Effector memory CD8-positive, alpha-beta T cell (primary cell): ENCODE measurements around the gene PRDM10.
A peak's percentile ranks its signal among the peaks of the same experiment; 100 is the strongest.

ENCODE experiments used
- ATAC-seq: fragments of 150-1000 bp; cut with Tn5 transposase; replicated peaks from 2 replicates; pipeline ENCODE4 v1.10.0; 2021; ENCODE audit warnings: mild to moderate bottlenecking, moderate library complexity
- DNase-seq, 3 experiments: peaks; one replicate each; pipeline ENCODE4 v3.0.0; 2021
- H3K27ac Mint-ChIP-seq, 2 donors: one replicate each; pipeline ENCODE4 v1.8.0; 2022; ENCODE audit warnings: mild to moderate bottlenecking in 2 of 2, mixed read lengths in 2 of 2, moderate library complexity in 2 of 2
- H3K27me3 Mint-ChIP-seq, 2 donors: one replicate each; pipeline ENCODE4 v1.8.0; 2022; ENCODE audit warnings: mixed read lengths in 2 of 2
- H3K36me3 Mint-ChIP-seq: one replicate; pipeline ENCODE4 v1.8.0; 2022; ENCODE audit warnings: mild to moderate bottlenecking, moderate library complexity, mixed read lengths; ENCODE audit not compliant: insufficient read depth
- H3K4me1 Mint-ChIP-seq, 2 donors: one replicate each; pipeline ENCODE4 v1.8.0; 2022; ENCODE audit warnings: low read depth in 2 of 2, mixed read lengths in 2 of 2
- H3K4me3 Mint-ChIP-seq, 2 donors: one replicate each; pipeline ENCODE4 v1.8.0; 2022; ENCODE audit warnings: mild to moderate bottlenecking in 2 of 2, mixed read lengths in 2 of 2, moderate library complexity in 2 of 2
- H3K9me3 Mint-ChIP-seq, 2 donors: one replicate each; pipeline ENCODE4 v1.8.0; 2022; ENCODE audit warnings: mixed read lengths in 2 of 2

The PRDM10 gene

DNA sequence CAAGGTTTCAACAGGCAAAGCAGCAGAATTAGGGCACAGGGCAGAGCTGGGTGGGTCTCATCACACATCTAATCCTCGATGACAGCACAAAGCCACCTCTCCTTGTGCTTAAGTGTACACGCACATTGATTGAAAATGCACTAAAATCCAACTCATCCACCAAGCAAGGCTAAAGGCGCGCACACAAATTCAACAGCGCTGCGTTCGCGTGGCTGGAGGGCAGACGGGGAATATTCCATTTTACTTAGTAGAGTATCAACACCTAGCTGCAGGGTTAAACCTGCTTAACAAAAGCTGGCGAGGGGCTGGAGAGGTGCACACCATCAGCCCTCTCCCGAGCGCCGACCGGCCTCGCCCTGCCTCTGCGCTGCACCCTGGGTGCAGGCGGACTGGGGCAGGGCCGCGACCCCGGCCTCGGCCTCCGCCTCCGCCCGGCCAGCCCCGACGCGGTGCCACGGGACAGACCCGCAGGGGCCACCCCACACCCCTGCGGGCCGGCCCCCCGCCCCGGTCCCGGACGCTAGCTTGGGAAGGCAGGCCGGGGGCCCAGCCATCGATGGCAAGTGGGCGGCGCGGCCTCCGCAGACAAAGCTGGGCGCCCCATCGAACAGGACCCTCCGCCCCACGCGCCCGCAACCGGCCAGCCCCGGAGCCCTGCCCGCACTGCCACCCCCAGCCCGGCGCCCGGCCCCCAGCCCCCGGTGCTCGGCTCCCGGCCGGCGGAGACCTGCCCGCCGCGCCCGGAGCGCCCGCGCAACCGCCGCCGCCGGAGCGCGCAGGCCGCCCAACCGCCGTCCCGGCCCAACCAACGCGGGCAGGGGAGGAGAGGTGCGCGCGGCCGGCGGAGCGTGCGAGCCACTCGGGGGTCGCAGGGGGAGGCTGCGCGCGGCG is 929 bp downstream of the PRDM10 start:
- H3K4me1 Mint-ChIP-seq, result peaks cover 16 to 30% of the 10 kb centered on the region in 2 donors
- peak overlapping the region; percentile 100 for H3K27ac Mint-ChIP-seq
- peaks cover 29% of the 10 kb centered on the region for H3K36me3 Mint-ChIP-seq
- ATAC-seq (peak; percentile 34), DNase-seq (peak in 2 of 3 experiments; percentile 15 to 34)
- H3K27me3 Mint-ChIP-seq, result no peaks in the 10 kb centered on the region
- no peaks in the 10 kb centered on the region for H3K9me3 Mint-ChIP-seq
- H3K4me3 Mint-ChIP-seq, result peak overlapping the region; percentile 92 to 96

DNA sequence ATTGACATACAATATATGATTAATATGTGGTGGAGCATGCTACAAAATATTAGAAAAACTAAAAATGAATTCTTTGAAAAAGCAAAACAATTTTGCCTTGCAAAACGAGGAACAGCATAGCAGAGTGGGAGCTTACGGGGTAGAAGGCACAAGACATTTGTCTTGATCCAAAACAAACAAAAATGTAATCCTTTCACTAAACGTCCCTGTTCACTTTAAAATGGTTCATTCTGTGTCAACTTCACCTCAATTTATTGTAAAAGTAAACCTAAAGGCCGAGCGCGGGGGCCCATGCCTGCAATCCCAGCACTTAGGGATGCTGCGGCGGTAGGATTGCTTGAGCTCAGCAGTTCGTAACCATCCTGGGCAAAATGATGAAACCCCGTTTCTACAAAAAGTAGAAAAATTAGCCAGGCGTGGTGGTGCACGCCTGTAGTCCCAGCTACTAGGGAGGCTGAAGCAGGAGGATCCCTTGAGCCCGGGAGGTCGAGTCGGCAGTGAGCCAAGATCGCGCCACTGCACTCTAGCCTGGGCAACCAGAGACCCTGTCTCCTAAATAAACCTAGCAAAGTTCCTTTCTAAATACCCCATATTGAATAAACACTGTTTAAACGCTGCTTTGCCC is 2.0 kb downstream of the PRDM10 start:
- Mint-ChIP-seq H3K27ac (peak overlapping the region; percentile 95 to 97), H3K4me1 (peaks cover 20 to 31% of the 10 kb centered on the region in 2 donors), H3K27me3 (no peaks in the 10 kb centered on the region), H3K4me3 (peak overlapping the region; percentile 89 to 92), H3K9me3 (no peaks in the 10 kb centered on the region), H3K36me3 (peaks cover 29% of the 10 kb centered on the region)
- ATAC-seq (no peak), DNase-seq (no peak)

DNA sequence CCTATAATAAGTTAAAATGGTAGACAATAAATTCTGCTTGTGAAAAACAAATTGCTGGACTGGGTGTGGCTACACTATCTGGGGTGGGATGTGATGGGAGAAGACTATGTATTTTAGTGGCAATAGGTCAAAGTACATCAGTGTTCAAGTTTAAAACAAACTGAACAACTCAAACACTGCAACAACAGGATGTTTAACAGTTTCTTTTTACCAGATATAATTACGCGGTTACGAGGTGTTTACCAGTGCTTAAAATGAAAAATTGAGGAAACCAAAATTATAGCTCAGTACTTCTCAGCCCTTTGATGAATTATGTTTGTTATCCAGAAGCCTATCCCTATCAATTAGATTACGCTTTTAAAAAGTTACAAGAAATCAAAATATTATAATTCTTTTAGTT is 3.2 kb downstream of the PRDM10 start:
- no peak for ATAC-seq
- H3K27ac Mint-ChIP-seq, result peak overlapping the region in 1 of 2 donors; percentile 25

DNA sequence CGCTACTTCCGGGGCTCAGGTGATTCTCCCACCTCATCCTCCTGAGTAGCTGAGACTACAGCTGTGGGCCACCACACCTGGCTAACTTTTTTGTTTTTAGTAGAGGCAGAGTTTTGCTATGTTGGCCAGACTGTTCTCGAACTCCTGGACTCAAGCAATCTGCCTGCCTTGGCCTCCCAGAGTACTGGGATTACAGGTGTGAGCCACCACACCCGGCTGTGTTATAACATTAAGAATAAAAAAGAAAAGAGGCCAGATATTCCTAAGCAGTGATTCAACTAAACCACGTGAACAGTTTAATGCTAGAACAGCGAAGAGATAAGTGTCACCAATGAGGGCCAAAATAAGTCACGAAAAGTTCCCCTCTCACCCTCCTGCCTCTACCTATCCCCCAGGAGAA is 3.7 kb downstream of the PRDM10 start:
- Mint-ChIP-seq H3K4me1 (peaks cover 20 to 33% of the 10 kb centered on the region in 2 donors), H3K9me3 (no peaks in the 10 kb centered on the region), H3K27ac (peak overlapping the region; percentile 25 to 65), H3K36me3 (peaks cover 30% of the 10 kb centered on the region), H3K4me3 (no peak overlapping the region), H3K27me3 (no peaks in the 10 kb centered on the region)
- ATAC-seq (no peak), DNase-seq (no peak)

More for the DNA sequence above, 3.2 kb downstream of the PRDM10 start:
- Mint-ChIP-seq H3K27me3 (no peaks in the 10 kb centered on the region), H3K9me3 (no peaks in the 10 kb centered on the region), H3K36me3 (peaks cover 33% of the 10 kb centered on the region), H3K4me1 (peaks cover 20 to 34% of the 10 kb centered on the region in 2 donors), H3K4me3 (peak overlapping the region in 1 of 2 donors; percentile 34)
- DNase-seq, result no peak

DNA sequence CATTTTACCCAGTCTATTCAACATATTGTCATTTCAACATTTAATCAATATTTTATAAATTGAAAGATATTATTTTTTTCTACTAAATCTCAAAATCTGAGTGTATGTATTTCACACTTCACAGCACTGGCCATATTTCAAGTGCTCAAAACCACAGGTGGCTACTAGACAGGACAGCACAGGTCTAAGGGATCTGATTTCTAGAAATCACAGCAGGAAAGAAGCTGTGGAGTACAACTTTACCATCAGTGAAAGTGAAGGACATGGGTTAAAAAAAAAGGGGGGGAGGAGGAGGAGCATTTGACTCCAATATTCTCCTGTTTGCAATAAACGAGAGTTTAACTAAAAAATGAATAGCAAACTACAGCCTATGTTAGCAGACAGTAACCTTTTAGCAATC is 4.5 kb downstream of the PRDM10 start:
- Mint-ChIP-seq H3K4me1 (peaks cover 16 to 27% of the 10 kb centered on the region in 2 donors), H3K4me3 (no peak overlapping the region), H3K27ac (peak overlapping the region in 1 of 2 donors; percentile 25), H3K27me3 (no peaks in the 10 kb centered on the region), H3K36me3 (peaks cover 22% of the 10 kb centered on the region), H3K9me3 (no peaks in the 10 kb centered on the region)
- DNase-seq, result no peak
- ATAC-seq, result no peak

DNA sequence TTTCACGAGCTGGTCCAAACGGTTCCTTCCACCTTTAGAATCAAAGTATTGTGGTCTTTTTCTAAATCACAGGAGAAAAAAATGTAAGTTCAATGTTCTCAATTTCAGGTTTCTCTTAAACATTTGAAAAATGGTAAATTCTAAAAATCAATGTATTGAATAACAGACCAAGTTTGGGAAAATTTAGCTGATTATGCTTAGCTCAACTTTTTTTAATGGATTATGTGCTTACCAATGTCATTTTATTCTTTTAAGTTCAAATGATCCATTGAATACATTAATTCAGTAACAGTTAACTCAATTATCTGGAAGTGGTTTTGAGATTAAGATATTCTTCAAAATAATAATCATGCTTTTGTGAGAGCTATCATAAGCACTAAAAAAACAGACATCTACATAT is 5.1 kb downstream of the PRDM10 start:
- Mint-ChIP-seq H3K4me1 (peaks cover 16 to 27% of the 10 kb centered on the region in 2 donors), H3K9me3 (no peaks in the 10 kb centered on the region), H3K27me3 (no peaks in the 10 kb centered on the region), H3K27ac (no peak overlapping the region), H3K4me3 (no peak overlapping the region), H3K36me3 (peaks cover 16% of the 10 kb centered on the region)
- ATAC-seq (no peak), DNase-seq (no peak)

DNA sequence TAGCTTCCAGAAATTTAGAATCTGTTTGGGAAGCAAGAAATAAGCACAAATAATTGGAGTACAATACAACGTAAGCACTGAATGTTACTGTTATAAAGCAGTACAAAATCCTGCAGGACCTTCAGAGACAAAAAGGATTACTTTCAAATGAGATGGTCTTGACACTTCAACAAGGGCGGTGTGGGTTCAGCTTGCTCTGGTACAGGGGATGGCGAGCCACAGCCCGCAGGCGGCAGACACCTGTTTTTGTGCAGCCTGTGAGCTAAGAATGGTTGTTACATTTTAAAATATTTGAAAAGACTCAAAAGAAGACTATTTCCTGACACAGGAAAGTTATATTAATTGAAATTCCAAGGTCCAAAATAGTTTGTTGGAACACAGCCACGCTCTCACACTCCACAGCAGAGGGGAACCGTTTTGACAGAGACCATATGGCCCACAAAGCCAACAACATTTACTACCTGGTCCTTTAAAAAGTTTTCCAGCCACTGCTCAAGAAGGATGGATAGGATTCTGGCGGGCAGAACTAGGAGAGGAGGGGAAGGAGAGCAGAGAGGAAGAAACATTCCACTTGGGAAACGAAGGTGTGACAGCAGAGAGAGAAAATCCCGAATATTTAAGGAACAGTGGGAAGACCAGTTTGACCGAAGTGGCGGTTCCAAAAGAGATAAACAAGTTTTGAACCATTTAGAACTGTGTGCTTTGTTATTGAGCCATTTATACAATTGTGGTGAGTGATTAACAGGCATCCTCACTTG is 6.3 kb downstream of the PRDM10 start:
- no peak for ATAC-seq
- no peak overlapping the region for H3K4me3 Mint-ChIP-seq
- no peaks in the 10 kb centered on the region for H3K27me3 Mint-ChIP-seq
- H3K4me1 Mint-ChIP-seq, result peaks cover 13 to 28% of the 10 kb centered on the region in 2 donors
- peaks cover 11% of the 10 kb centered on the region for H3K36me3 Mint-ChIP-seq
- no peak for DNase-seq
- H3K9me3 Mint-ChIP-seq, result no peaks in the 10 kb centered on the region
- peak overlapping the region; percentile 53 to 82 for H3K27ac Mint-ChIP-seq

DNA sequence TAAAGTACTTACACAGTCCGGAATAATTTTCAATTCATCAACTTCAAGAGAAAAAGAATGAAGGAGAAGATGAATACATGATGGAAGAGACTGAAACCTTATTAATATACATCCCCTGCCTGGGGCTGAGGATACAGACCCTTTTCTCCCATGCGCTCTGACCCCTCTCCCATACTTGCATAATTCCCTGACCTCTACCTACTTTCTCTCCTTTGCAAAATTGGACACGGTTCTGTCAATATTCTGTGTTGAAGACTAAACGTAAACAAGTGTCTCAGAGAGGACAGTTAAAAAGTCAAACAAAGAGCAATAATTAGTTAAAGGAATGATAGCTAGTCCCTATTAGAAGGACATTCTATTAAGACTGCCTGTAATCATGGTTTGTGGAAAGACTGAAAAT is 7.5 kb downstream of the PRDM10 start:
- ATAC-seq (no peak), DNase-seq (no peak)
- no peaks in the 10 kb centered on the region for H3K9me3 Mint-ChIP-seq
- peaks cover 8 to 20% of the 10 kb centered on the region in 2 donors for H3K4me1 Mint-ChIP-seq
- H3K4me3 Mint-ChIP-seq, result no peak overlapping the region
- H3K27me3 Mint-ChIP-seq, result no peaks in the 10 kb centered on the region
- H3K27ac Mint-ChIP-seq, result no peak overlapping the region
- H3K36me3 Mint-ChIP-seq, result peaks cover 6% of the 10 kb centered on the region

DNA sequence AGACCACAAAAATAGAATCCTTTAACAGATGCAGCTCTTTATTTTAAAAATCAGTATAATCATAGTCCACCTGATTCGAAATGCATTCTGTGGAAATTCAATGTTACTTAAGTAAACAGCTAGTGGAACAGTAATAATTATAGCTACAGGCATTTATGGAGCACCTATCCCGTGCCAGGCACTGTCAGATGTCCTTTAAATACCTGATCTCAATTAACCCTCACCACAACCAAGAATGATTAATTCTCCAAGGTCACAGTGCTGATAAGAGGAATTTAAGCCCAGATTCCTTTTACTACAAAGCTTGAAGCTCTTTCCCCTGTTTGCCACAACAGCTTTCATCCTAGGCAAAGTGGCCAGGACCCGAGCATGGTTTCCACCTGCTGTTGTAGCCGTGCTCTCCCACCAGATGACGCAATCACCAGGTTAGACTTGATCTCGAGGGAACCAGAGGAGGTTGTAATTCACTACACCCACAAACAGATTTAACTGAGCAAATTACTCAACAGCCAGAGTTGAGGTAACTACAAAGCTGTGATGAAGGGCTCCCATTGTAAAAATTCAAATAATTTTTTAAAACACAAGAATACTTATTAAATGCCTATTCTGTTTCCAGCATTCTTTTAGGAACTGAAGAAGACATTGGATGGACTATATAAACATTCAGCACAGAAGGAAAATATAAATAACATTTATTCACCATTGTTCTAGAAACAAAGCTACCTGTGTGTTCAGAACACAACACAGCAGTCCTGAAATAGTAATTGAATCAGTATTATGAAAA is 10.3 kb downstream of the PRDM10 start:
- H3K4me1 Mint-ChIP-seq, result peaks cover 6 to 12% of the 10 kb centered on the region in 2 donors
- peak; percentile 72 for ATAC-seq
- H3K4me3 Mint-ChIP-seq, result no peak overlapping the region
- H3K27ac Mint-ChIP-seq, result peak overlapping the region; percentile 22 to 62
- peaks cover 6% of the 10 kb centered on the region for H3K36me3 Mint-ChIP-seq
- H3K27me3 Mint-ChIP-seq, result no peaks in the 10 kb centered on the region
- peak in 2 of 3 experiments; percentile 14 to 19 for DNase-seq
- H3K9me3 Mint-ChIP-seq, result no peaks in the 10 kb centered on the region

DNA sequence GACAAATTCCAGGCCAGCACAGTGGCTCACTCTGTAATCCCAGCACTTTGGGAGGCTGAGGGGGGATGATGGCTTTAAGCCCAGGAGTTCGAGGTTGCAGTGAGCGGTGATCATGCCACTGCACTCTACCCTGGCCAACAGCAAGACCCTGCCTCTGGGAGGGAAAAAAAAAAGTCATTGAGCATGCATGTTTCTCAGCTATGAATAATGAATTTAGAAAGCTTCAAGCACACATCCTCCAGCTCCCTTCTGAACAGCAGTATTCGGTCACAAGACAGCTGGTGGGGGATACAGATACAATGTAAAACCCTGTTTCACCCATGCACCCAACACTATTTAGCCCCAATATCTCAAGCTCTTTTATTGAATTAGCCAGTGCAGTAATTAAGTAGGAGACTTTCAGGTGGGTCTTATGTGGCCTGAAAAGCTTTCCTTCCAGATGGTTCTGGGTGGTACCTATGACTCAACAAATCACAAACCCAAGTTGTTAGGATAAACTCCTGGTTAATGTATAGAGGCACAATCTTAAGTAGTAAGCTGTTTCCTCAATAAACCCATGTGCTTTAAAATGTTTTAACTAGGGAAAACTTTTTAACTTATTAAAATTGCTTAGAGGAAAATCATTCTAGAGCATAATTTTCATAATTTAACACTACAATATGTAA is 13.4 kb downstream of the PRDM10 start:
- Mint-ChIP-seq H3K4me1 (peaks cover 3 to 10% of the 10 kb centered on the region in 2 donors), H3K9me3 (no peaks in the 10 kb centered on the region), H3K27ac (no peak overlapping the region), H3K36me3 (peaks cover 2% of the 10 kb centered on the region), H3K27me3 (no peaks in the 10 kb centered on the region), H3K4me3 (no peak overlapping the region)
- ATAC-seq, result no peak
- no peak for DNase-seq

DNA sequence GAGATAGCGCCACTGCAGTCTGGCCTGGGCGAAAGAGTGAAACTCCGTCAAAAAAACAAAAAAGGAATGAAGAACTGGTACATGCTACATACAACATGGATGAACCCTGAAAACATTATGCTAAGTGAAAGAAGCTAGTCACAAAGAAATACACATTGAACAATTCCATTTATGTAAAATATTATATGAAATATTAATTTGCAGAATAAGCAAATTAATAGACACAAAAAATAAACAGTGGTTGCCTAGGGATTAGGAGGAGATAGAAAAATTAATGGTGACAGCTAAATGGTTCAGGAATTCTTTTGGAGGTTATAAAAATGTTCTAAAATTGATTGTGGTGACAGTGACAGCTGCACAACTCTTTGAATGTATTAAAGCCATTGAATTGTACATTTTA is 14.7 kb downstream of the PRDM10 start:
- no peak overlapping the region for H3K4me3 Mint-ChIP-seq
- peaks cover 2% of the 10 kb centered on the region for H3K36me3 Mint-ChIP-seq
- H3K27ac Mint-ChIP-seq, result no peak overlapping the region
- no peak for DNase-seq
- H3K4me1 Mint-ChIP-seq, result peaks cover 3 to 14% of the 10 kb centered on the region in 2 donors
- H3K27me3 Mint-ChIP-seq, result no peaks in the 10 kb centered on the region
- H3K9me3 Mint-ChIP-seq, result no peaks in the 10 kb centered on the region
- ATAC-seq, result no peak

DNA sequence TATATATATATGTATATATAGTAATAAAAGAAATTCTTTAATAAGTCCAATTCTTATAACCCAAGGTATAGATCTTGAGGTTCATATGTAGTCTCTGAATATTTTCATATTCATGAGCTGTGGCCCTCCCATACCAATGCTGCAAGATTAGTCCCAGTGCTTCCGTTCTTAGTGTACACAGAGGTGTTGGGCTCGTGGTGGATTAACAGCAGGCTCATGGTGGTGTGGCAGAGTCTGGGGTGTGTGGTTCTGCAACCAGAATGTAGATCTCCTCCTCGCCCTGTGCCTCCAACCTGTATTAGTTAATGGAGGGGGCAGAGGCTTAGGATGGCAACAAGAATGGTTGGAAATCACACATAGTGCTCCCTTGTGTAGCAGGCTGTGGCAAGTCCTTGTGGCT is 16.8 kb downstream of the PRDM10 start:
- Mint-ChIP-seq H3K4me3 (no peak overlapping the region), H3K36me3 (peaks cover 2% of the 10 kb centered on the region), H3K9me3 (no peaks in the 10 kb centered on the region), H3K4me1 (peaks cover 3 to 11% of the 10 kb centered on the region in 2 donors), H3K27ac (no peak overlapping the region), H3K27me3 (no peaks in the 10 kb centered on the region)
- DNase-seq (no peak), ATAC-seq (no peak)
